ENCODE results near the gene NAA11.

- TF ChIP-seq, protein P1, sequence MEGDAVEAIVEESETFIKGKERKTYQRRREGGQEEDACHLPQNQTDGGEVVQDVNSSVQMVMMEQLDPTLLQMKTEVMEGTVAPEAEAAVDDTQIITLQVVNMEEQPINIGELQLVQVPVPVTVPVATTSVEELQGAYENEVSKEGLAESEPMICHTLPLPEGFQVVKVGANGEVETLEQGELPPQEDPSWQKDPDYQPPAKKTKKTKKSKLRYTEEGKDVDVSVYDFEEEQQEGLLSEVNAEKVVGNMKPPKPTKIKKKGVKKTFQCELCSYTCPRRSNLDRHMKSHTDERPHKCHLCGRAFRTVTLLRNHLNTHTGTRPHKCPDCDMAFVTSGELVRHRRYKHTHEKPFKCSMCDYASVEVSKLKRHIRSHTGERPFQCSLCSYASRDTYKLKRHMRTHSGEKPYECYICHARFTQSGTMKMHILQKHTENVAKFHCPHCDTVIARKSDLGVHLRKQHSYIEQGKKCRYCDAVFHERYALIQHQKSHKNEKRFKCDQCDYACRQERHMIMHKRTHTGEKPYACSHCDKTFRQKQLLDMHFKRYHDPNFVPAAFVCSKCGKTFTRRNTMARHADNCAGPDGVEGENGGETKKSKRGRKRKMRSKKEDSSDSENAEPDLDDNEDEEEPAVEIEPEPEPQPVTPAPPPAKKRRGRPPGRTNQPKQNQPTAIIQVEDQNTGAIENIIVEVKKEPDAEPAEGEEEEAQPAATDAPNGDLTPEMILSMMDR (conservative IDR thresholded peaks at IDR 0.05; ENCODE audit: low read length): no peak
- no peak for TF ChIP-seq EZH2phosphoT487 (IDR thresholded peaks at IDR 0.05; ENCODE audit: borderline replicate concordance, low read depth, low read length)
Measured at GRCh38 chr4:79362626-79363025, 36.8 kb upstream of the NAA11 start.
